ENCODE data around the gene SSBP2.
A peak's percentile ranks its signal among the peaks of the same experiment; 100 is the strongest.
"Not testable (repeated sequence)": the region's sequence is repeated elsewhere in the genome, so short reads cannot be mapped to it uniquely, and the experiment has no call there.

SSBP2 gene

GRCh38 chr5:81424728-81425127, 326.2 kb downstream of the SSBP2 start:
- no peak for DNase-seq

DNA sequence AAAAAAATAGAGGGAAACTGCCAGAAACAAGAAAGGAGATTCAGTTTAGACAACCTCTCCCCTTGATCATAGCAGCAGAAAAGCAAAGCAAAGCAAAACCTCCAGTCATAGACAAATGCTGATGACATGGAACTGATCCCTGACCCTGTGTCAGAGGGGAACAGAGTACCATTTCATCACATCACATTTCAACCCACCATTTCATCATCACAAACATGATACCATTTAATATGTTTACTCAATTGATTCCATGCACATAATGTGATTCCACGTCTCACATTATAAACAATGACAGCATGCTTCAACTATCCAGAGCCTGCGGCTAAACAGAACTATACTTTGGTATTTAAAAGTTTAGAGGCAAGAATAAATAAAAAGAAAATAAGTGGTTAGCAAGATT, 328.2 kb downstream of the SSBP2 start:
- DNase-seq: no peak

DNA sequence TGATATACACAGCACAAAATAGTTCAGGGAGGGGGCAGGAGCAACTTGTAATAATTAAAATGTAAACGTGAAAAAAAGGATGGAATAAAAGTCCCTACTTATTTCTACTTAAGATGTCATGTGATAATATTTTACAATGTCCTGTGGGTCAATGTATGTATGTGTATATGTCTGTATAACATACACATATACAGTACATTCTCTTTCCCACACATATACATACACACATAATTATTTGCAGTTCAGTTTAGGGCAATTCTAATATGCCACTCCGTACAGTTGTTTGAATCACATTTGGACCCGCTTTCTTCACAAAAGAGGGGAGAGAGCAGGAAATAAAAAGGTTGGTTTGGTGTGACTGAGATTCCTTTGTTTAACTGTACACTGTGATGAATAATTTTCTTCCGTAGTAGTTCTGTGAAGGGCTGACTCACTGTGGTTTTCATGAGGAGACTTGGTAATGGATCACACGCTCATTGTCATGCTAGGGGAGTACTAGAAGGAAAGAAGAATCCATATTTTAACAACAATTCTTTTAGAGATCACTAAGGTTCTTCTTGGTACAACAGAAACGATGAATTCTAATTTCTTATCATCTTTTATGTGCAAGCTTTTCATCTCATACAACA, 330.7 kb downstream of the SSBP2 start:
- DNase-seq: peak; percentile 49

- no peak for DNase-seq
Measured at GRCh38 chr5:81418606-81419005, 332.3 kb downstream of the SSBP2 start.

GRCh38 chr5:81417052-81417451, 333.8 kb downstream of the SSBP2 start:
- no peak for DNase-seq

DNA sequence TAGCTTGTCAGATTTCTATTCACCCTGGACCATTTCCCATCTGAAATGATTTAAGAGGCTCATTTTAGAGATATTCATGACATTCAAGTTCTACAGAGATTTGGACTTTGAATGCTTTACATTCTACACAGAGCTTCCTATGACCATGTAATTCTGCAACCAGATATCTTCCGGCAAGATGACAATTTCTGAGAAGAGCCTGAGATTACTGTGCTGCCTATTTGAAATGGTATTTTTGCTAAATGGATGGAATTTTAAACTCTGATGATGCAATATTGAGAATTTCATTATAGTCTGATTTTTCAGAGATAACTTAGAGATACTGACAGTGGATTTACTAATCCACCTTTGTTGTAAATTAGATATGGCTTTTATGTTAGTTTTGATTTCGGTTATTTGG, 341.0 kb downstream of the SSBP2 start:
- DNase-seq: no peak

GRCh38 chr5:81409361-81409760, 341.5 kb downstream of the SSBP2 start:
- DNase-seq: no peak

- no peak for DNase-seq
Measured at GRCh38 chr5:81408496-81408895, 342.4 kb downstream of the SSBP2 start.

GRCh38 chr5:81407811-81408210, 343.1 kb downstream of the SSBP2 start:
- DNase-seq: not testable (repeated sequence)

GRCh38 chr5:81405126-81405891, 345.6 kb downstream of the SSBP2 start:
- DNase-seq: no peak

DNA sequence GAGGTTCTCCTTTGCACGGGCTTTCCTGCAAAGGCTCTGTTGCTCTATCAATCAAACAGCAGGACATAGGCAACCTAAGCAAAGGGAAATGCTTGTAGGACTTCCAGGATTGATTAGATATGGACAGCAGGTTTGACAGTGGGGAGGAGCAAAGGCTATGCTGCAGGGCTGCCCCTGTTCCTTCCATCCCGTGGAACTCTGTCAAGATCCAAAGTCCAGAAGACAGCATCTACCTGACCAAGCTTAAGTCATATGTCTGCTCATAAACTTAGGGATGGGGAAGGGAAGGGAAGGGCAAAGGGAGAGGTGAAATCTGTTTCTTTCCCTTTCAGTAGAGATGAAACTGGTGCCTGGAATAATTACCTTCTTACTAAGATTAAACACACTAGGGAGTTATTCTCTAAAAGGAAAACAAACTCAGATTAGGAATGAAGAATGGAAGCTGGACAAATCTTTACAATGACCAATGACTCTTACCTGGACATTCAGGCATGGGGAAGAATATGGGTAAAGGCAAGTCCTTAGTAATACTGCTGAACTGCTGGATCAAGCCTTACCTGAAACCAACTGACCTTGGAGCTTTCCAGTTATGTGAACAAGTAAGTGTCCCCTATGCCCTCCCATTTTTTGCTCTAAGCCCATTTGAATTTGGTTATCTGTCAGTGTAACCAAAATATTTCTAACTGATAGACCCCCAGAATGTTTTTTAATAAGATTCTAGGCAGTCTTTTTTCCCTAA, 348.5 kb downstream of the SSBP2 start:
- DNase-seq: no peak

DNA sequence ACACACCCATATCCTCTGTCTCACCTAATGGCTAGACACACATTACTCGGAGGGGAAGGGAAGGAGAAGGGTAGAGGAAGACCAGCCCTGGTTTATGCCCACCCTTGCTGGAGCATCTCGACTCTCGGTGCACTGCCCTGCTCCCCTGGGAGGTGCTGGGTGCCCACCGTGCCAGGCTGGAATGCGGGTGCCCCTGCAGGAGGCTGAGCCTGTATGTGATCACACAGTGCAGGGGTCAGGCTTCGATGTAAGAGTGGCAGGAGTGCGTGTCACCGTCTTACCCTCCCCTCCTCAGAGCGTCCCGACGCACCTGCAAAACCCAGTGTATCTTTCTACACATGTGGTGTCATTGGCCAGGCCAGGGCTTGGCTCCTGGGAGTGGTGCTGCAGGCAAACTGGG, 349.6 kb downstream of the SSBP2 start:
- no peak for DNase-seq

GRCh38 chr5:81400375-81400774, 350.5 kb downstream of the SSBP2 start:
- no peak for DNase-seq

DNA sequence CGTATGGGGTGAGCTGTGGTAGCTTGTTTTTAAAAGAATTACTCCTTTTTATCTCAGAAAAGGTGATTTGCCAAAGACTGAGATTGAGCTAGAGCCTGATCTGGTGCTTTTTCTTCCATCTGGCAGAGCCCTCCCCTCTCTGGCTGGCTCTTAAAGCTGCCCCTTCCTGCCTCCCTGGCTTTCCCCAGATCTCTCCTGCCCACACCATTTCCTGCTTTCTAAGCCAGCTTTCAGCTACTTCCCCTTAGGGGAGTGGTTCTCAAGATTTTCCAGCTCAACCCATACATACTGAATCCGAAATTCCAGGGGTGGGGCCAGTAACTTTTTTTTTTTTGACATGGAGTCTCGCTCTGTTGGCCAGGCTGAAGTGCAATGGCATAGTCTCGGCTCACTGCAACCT, 352.2 kb downstream of the SSBP2 start:
- DNase-seq: no peak

DNA sequence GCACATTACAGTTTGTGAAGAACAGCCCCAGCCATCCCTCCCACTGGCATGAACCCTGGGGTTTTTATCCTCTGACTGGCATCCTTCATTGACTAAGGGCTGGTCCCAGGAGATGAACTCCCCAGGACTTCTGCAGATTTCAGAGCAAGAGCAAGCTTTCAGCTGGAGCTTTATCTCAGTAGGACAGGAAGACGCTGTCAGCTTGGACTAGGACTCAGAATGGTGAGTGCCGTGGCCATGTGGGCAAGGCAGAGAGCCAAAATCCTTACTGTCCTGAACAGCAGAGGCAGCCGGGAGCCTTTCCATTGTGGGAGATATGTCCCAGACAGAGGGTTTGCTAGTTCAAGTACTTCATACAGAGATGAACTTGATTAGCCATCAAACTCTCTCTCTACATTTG, 353.7 kb downstream of the SSBP2 start:
- peak; percentile 21 for DNase-seq

DNA sequence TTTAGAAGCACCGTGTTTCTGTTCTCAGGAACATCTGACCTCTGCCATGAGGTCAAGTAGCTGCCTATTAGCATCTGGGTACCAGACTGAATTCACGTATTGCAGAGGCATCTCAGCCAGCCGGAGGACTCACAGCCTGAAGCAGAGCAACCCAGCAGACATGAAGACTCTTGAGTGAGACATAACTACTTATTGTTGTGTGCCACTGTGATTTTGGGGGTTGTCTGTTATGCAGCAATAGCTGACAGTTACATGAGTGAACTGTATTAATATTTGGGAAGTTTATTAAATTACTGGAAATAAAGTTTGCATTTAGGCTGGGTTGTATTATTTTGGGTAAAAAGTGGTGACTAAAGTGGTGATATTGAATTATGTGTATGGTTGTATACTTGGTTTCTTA, 355.6 kb downstream of the SSBP2 start:
- no peak for DNase-seq

GRCh38 chr5:81393783-81394718, 356.8 kb downstream of the SSBP2 start, which contains the start of gene ACOT12:
TSS of gene ACOT12 (minus strand) at chr5:81394134. CDS start at chr5:81394114, 20 bp downstream.
- no peak for DNase-seq

DNA sequence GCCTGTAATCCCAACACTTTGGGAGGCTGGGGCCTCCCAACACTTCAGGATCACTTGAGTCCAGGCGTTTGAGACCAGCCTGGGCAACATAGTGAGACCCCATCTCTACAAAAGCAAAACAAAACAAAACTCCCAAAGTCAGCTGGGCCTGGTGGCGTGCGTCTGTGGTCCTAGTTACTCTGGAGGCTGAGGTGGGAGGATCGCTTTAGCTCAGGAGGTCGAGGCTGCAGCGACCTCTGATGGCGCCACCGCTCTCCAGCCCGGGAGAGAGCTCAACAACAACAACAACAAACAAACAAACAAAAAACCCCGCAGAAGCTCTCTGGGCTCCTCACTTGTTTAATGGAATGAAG, 357.5 kb downstream of the SSBP2 start:
- DNase-seq: no peak

GRCh38 chr5:81389025-81389424, 361.9 kb downstream of the SSBP2 start:
- no peak for DNase-seq

GRCh38 chr5:81388169-81388568, 362.7 kb downstream of the SSBP2 start:
- no peak for DNase-seq

GRCh38 chr5:81383867-81384266, 367.0 kb downstream of the SSBP2 start:
- no peak for DNase-seq

- no peak for DNase-seq
Measured at GRCh38 chr5:81371354-81371876, 379.5 kb downstream of the SSBP2 start.

DNA sequence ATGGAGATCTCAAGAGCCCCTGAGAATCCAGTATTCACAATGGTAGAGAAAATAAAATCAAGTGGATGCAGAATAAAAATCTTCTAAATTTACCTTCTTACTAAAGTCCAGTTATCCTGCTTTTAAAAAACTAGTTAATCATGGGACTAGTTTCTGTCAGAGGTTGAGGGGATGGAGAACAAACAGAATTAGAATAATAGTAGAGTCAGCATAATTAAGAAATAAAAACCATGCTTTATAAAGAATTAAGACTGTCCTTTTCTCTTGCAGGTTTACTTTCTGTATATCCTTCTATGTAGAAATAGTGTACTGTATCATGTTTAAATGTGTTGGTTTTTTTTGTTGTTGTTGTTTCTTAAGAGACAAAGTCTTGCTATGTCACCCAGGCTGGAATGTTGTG, 380.0 kb downstream of the SSBP2 start:
- no peak for DNase-seq
